ENCODE measurements around the gene LRRC9.

- no peak for TF ChIP-seq POLR2AphosphoS5 (IDR thresholded peaks at IDR 0.05)
- TF ChIP-seq, protein P1, sequence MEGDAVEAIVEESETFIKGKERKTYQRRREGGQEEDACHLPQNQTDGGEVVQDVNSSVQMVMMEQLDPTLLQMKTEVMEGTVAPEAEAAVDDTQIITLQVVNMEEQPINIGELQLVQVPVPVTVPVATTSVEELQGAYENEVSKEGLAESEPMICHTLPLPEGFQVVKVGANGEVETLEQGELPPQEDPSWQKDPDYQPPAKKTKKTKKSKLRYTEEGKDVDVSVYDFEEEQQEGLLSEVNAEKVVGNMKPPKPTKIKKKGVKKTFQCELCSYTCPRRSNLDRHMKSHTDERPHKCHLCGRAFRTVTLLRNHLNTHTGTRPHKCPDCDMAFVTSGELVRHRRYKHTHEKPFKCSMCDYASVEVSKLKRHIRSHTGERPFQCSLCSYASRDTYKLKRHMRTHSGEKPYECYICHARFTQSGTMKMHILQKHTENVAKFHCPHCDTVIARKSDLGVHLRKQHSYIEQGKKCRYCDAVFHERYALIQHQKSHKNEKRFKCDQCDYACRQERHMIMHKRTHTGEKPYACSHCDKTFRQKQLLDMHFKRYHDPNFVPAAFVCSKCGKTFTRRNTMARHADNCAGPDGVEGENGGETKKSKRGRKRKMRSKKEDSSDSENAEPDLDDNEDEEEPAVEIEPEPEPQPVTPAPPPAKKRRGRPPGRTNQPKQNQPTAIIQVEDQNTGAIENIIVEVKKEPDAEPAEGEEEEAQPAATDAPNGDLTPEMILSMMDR (IDR thresholded peaks at IDR 0.05), result no peak
Observed at GRCh38 chr14:59905188-59905587, 14.8 kb upstream of the LRRC9 start.

Data from prostate gland (tissue), 2 donors.